ENCODE data around the gene KIN.
A peak's percentile ranks its signal among the peaks of the same experiment; 100 is the strongest.

The KIN gene

GRCh38 chr10:7826971-7827370 lies 39.2 kb upstream of the KIN start:
- DNase-seq (ENCODE audit: low read depth in 1 of 2, low spot score in 1 of 2), result no peak
- TF ChIP-seq CTCF (IDR thresholded peaks at IDR 0.05; ENCODE audit: insufficient read depth, low read length) (no peak), SPI1 (IDR thresholded peaks at IDR 0.05; ENCODE audit: borderline replicate concordance, low read depth) (no peak), REST (IDR thresholded peaks at IDR 0.05; ENCODE audit: insufficient replicate concordance, low read depth) (no peak), POLR2AphosphoS5 (IDR thresholded peaks at IDR 0.05; ENCODE audit: low read depth) (no peak), GABPA (IDR thresholded peaks at IDR 0.05; ENCODE audit: low read depth) (no peak)
- no peaks in the 10 kb centered on the region for H3K27me3 ChIP-seq (ENCODE audit: insufficient read depth, poor library complexity, severe bottlenecking)
- no peak overlapping the region for H3K4me3 ChIP-seq (replicated peaks; ENCODE audit: insufficient read depth, low read length)
- H3K27ac ChIP-seq (replicated peaks), result no peak overlapping the region

- Histone ChIP-seq H3K4me3 (replicated peaks; ENCODE audit: insufficient read depth, low read length) (no peak overlapping the region), H3K27me3 (ENCODE audit: insufficient read depth, poor library complexity, severe bottlenecking) (no peaks in the 10 kb centered on the region), H3K27ac (replicated peaks) (no peak overlapping the region)
- no peak for DNase-seq (ENCODE audit: low read depth in 1 of 2, low spot score in 1 of 2)
- TF ChIP-seq GABPA (IDR thresholded peaks at IDR 0.05; ENCODE audit: low read depth) (no peak), CTCF (IDR thresholded peaks at IDR 0.05; ENCODE audit: insufficient read depth, low read length) (no peak), SPI1 (IDR thresholded peaks at IDR 0.05; ENCODE audit: borderline replicate concordance, low read depth) (no peak), POLR2AphosphoS5 (IDR thresholded peaks at IDR 0.05; ENCODE audit: low read depth) (no peak), REST (IDR thresholded peaks at IDR 0.05; ENCODE audit: insufficient replicate concordance, low read depth) (no peak)
Observed at GRCh38 chr10:7824251-7824650, 36.5 kb upstream of the KIN start.

- DNase-seq (ENCODE audit: low read depth in 1 of 2, low spot score in 1 of 2), result peak in 1 of 2 experiments; percentile 41
- Histone ChIP-seq H3K27ac (replicated peaks) (peak overlapping the region; percentile 64), H3K4me3 (replicated peaks; ENCODE audit: insufficient read depth, low read length) (peak overlapping the region; percentile 96), H3K27me3 (ENCODE audit: insufficient read depth, poor library complexity, severe bottlenecking) (no peaks in the 10 kb centered on the region)
- TF ChIP-seq POLR2AphosphoS5 (IDR thresholded peaks at IDR 0.05; ENCODE audit: low read depth) (no peak), GABPA (IDR thresholded peaks at IDR 0.05; ENCODE audit: low read depth) (no peak), REST (IDR thresholded peaks at IDR 0.05; ENCODE audit: insufficient replicate concordance, low read depth) (no peak), CTCF (IDR thresholded peaks at IDR 0.05; ENCODE audit: insufficient read depth, low read length) (no peak), SPI1 (IDR thresholded peaks at IDR 0.05; ENCODE audit: borderline replicate concordance, low read depth) (no peak)
Observed at GRCh38 chr10:7819121-7819460, 31.3 kb upstream of the KIN start.
